HL-60 (cell line): Measurements from ENCODE around the gene POU2F2.

Source experiments
- DNase-seq, 2 experiments: peaks; one replicate each; pipeline ENCODE4 v3.0.0-alpha.2; 2010 to 2020; ENCODE audit warnings: low read depth in 1 of 2, low spot score in 1 of 2
- H3K27ac ChIP-seq: fragments of 250-450 bp; sonication (Bioruptor Pico); replicated peaks from 2 replicates; pipeline ENCODE4 v1.5.1; 2020; ENCODE audit warnings: mild to moderate bottlenecking, moderate library complexity
- H3K27me3 ChIP-seq: fragments of 250-450 bp; sonication (Bioruptor Pico); 2 replicates; pipeline ENCODE4 v1.5.1; 2021; ENCODE audit warnings: mild to moderate bottlenecking, moderate library complexity; ENCODE audit not compliant: insufficient read depth, poor library complexity, severe bottlenecking
- H3K4me3 ChIP-seq: replicated peaks from 2 replicates; pipeline ENCODE4 v1.5.1; 2011; ENCODE audit warnings: mild to moderate bottlenecking, control low read depth, low read length; ENCODE audit not compliant: insufficient read depth
- GABPA ChIP-seq: IDR thresholded peaks from 2 replicates; pipeline ENCODE4 v1.6.1; 2012; ENCODE audit warnings: low read depth
- POLR2AphosphoS5 ChIP-seq: IDR thresholded peaks from 2 replicates; pipeline ENCODE4 v1.6.1; 2012; ENCODE audit warnings: low read depth
- REST ChIP-seq: IDR thresholded peaks from 2 replicates; pipeline ENCODE4 v1.6.1; 2012; ENCODE audit warnings: low read depth; ENCODE audit not compliant: insufficient replicate concordance
- SPI1 ChIP-seq: IDR thresholded peaks from 2 replicates; pipeline ENCODE4 v1.6.1; 2012; ENCODE audit warnings: low read depth, mild to moderate bottlenecking, borderline replicate concordance
- TF ChIP-seq, protein P1 (sequence below): IDR thresholded peaks from one replicate; pipeline ENCODE4 v1.5.1; 2011; ENCODE audit warnings: low read length, control low read depth, inconsistent platforms; ENCODE audit not compliant: insufficient read depth

The POU2F2 gene

DNA sequence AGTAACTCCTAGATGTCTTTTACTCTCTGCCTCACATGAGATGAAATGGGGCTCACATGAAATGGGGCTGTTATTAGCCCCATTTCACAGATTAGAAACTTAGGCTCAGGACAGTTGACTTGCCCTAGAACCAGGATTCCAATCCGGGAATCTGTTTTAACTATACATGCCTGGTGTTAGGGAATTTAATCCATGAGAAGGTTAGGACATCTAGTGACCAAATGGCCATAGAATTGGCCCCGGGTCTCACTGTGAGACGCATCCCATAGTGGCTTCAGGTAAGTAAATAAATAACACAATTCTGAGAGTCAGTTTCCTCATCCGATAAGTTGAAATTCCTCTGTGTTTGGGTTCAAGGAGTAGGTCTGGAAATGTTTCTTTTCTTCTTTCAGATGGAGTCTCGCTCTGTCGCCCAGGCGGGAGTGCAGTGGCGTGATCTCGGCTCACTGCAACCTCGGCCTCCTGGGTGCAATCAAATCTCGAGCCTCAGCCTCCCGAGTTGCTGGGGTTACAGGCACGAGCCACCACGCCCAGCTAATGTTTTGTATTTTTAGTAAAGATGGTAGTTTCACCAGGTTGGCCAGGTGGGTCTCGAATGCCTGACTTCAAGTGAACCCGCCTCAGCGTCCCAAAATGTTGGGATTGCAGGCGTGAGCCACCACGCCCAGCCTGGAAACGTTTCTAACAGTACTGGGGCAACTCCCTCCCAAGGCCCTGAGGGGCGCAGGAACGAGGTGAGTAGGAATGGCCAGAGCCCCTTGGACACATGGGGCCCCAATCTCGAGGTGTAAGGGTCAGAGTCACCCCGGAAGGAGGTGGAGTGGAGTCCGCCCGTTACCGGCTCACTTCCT, 57.5 kb downstream of the POU2F2 start:
- peak in 1 of 2 experiments; percentile 36 for DNase-seq
- TF ChIP-seq, protein P1, sequence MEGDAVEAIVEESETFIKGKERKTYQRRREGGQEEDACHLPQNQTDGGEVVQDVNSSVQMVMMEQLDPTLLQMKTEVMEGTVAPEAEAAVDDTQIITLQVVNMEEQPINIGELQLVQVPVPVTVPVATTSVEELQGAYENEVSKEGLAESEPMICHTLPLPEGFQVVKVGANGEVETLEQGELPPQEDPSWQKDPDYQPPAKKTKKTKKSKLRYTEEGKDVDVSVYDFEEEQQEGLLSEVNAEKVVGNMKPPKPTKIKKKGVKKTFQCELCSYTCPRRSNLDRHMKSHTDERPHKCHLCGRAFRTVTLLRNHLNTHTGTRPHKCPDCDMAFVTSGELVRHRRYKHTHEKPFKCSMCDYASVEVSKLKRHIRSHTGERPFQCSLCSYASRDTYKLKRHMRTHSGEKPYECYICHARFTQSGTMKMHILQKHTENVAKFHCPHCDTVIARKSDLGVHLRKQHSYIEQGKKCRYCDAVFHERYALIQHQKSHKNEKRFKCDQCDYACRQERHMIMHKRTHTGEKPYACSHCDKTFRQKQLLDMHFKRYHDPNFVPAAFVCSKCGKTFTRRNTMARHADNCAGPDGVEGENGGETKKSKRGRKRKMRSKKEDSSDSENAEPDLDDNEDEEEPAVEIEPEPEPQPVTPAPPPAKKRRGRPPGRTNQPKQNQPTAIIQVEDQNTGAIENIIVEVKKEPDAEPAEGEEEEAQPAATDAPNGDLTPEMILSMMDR = no peak
- TF ChIP-seq GABPA = 0 out of 2 replicates have a peak, but pooled peaks have one; percentile 32
- Histone ChIP-seq H3K27ac (peak overlapping the region; percentile 95), H3K4me3 (peak overlapping the region; percentile 57), H3K27me3 (peaks cover 2% of the 10 kb centered on the region)

- Histone ChIP-seq H3K4me3 (no peak overlapping the region), H3K27ac (no peak overlapping the region), H3K27me3 (peaks cover 12% of the 10 kb centered on the region)
- DNase-seq = no peak
- TF ChIP-seq GABPA = no peak
- TF ChIP-seq POLR2AphosphoS5 = no peak
- TF ChIP-seq, protein P1 = no peak
- TF ChIP-seq SPI1 = no peak
- TF ChIP-seq REST = no peak
These were observed 61.0 kb downstream of the POU2F2 start for GRCh38 chr19:42071247-42071646.

GRCh38 chr19:42069619-42070351, 62.5 kb downstream of the POU2F2 start, which contains the start of gene GRIK5:
Gene GRIK5, minus strand, starts transcription at chr19:42070206. Its CDS starts 4,436 bp downstream, at chr19:42065770.
- DNase-seq = no peak
- TF ChIP-seq, protein P1 = no peak
- no peak for TF ChIP-seq POLR2AphosphoS5
- TF ChIP-seq SPI1 = no peak
- TF ChIP-seq GABPA = no peak
- TF ChIP-seq REST = no peak

More at GRCh38 chr19:42069619-42070351, 62.5 kb downstream of the POU2F2 start, which contains the start of gene GRIK5:
- peaks cover 12% of the 10 kb centered on the region for H3K27me3 ChIP-seq
- no peak within 1 kb of the TSS for H3K27ac ChIP-seq
- H3K4me3 ChIP-seq = no peak within 1 kb of the TSS
